GM18526 (cell line): Measurements from ENCODE around the gene WNK2.

ENCODE experiments used
- POLR2A ChIP-seq: IDR thresholded peaks from 3 replicates; pipeline ENCODE4 v1.6.1; 2011; ENCODE audit not compliant: insufficient read length; ENCODE audit errors: extremely low read depth

The WNK2 gene

GRCh38 chr9:93188426-93189368 lies 4.8 kb downstream of the WNK2 start:
- TF ChIP-seq POLR2A, result no peak

GRCh38 chr9:93189369-93190132 lies 5.6 kb downstream of the WNK2 start:
- no peak for TF ChIP-seq POLR2A

- no peak for TF ChIP-seq POLR2A
Measured at GRCh38 chr9:93190133-93190525, 6.2 kb downstream of the WNK2 start.

GRCh38 chr9:93190656-93191353 lies 6.9 kb downstream of the WNK2 start:
- no peak for TF ChIP-seq POLR2A

- TF ChIP-seq POLR2A, result no peak
Measured at GRCh38 chr9:93191354-93191660, 7.4 kb downstream of the WNK2 start.

- no peak for TF ChIP-seq POLR2A
Measured at GRCh38 chr9:93192721-93193387, 8.9 kb downstream of the WNK2 start.

GRCh38 chr9:93193388-93194220 lies 9.7 kb downstream of the WNK2 start:
- no peak for TF ChIP-seq POLR2A

- no peak for TF ChIP-seq POLR2A
Measured at GRCh38 chr9:93194221-93194625, 10.3 kb downstream of the WNK2 start.

GRCh38 chr9:93194641-93195040 lies 10.7 kb downstream of the WNK2 start:
- no peak for TF ChIP-seq POLR2A

- TF ChIP-seq POLR2A, result no peak
Measured at GRCh38 chr9:93196096-93197055, 12.4 kb downstream of the WNK2 start.

GRCh38 chr9:93197670-93198069 lies 13.7 kb downstream of the WNK2 start:
- TF ChIP-seq POLR2A, result no peak

- no peak for TF ChIP-seq POLR2A
Measured at GRCh38 chr9:93198117-93198837, 14.3 kb downstream of the WNK2 start.
